SK-N-SH (cell line): ENCODE data around the gene FIGNL2. TPM values are rescaled to one million over a fixed set of nuclear protein-coding genes. Genes with fewer than 3 reads are reported as not detected.

Experiments
- CTCF ChIA-PET: fragments of 300-600, 350-600 bp; formaldehyde crosslinking; extraction: SDS; loops from one replicate; lab custom pipeline; 2021; lab: Yijun Ruan, JAX
- POLR2A ChIA-PET: fragments of 350-600 bp; sonication (Branson Sonifier 250); formaldehyde crosslinking; extraction: SDS; loops from one replicate; lab custom pipeline; 2020; ENCODE audit warnings: antibody characterized with exemption, inconsistent platforms; lab: Yijun Ruan, JAX
- DNase-seq: peaks from one replicate; pipeline ENCODE4 v3.0.0; 2012
- H2AFZ ChIP-seq: fragments of 200-600 bp; sonication (generic); 2 replicates; pipeline ENCODE4 v1.8.1; 2016; ENCODE audit warnings: antibody characterized with exemption, mild to moderate bottlenecking, low read depth
- H3F3A ChIP-seq: fragments of 200-600 bp; sonication (generic); replicated peaks from 2 replicates; pipeline ENCODE3; 2016; ENCODE audit warnings: antibody characterized with exemption, mild to moderate bottlenecking; ENCODE audit not compliant: insufficient read depth
- H3K27ac ChIP-seq, 2 experiments: fragments of 200-500 bp in 1 of 2; fragments of 200-600 bp in 1 of 2; sonication (Bioruptor generic) in 1 of 2; sonication (generic), shearing (Covaris generic) in 1 of 2; 2 replicates each; pipeline versions ENCODE4 v1.5.1 to v1.6.1; 2014 to 2016; ENCODE audit warnings: low read depth in 2 of 2, inconsistent platforms in 1 of 2, low read length in 1 of 2, mild to moderate bottlenecking in 1 of 2, mixed read lengths in 1 of 2
- H3K27me3 ChIP-seq: fragments of 200-600 bp; sonication (generic), shearing (Covaris generic); 2 replicates; pipeline ENCODE4 v1.6.1; 2016; ENCODE audit warnings: mixed run types; ENCODE audit not compliant: insufficient read depth
- H3K36me3 ChIP-seq, 2 experiments: fragments of 200-500 bp in 1 of 2; fragments of 200-600 bp in 1 of 2; sonication (Bioruptor generic) in 1 of 2; sonication (generic) in 1 of 2; replicated peaks in 1 of 2; 2 replicates each; pipeline versions ENCODE3 to v1.5.1; 2014 to 2016; ENCODE audit warnings: low read length in 1 of 2, mild to moderate bottlenecking in 1 of 2; ENCODE audit not compliant: insufficient read depth in 2 of 2, control insufficient read depth in 1 of 2
- H3K4me1 ChIP-seq, 2 experiments: fragments of 200-500 bp in 1 of 2; fragments of 200-600 bp in 1 of 2; sonication (Bioruptor generic) in 1 of 2; sonication (generic), shearing (Covaris generic) in 1 of 2; 2 replicates each; pipeline versions ENCODE4 v1.5.1 to v1.6.1; 2014 to 2016; ENCODE audit warnings: low read depth in 1 of 2, low read length in 1 of 2, mixed run types in 1 of 2; ENCODE audit not compliant: insufficient read depth in 2 of 2, control insufficient read depth in 1 of 2
- H3K4me2 ChIP-seq: fragments of 200-600 bp; sonication (generic), shearing (Covaris generic); 2 replicates; pipeline ENCODE4 v1.6.1; 2017; ENCODE audit warnings: mixed run types
- H3K4me3 ChIP-seq, 2 experiments: fragments of 200-500 bp in 1 of 2; fragments of 200-600 bp in 1 of 2; sonication (Bioruptor generic) in 1 of 2; sonication (generic), shearing (Covaris generic) in 1 of 2; 2 replicates each; pipeline versions ENCODE4 v1.5.1 to v1.8.1; 2014 to 2016; ENCODE audit warnings: low read depth in 2 of 2, inconsistent platforms in 1 of 2, low read length in 1 of 2, mild to moderate bottlenecking in 1 of 2, mixed read lengths in 1 of 2, moderate library complexity in 1 of 2
- H3K79me2 ChIP-seq: fragments of 200-600 bp; sonication (generic); 2 replicates; pipeline ENCODE4 v1.8.1; 2017; ENCODE audit warnings: mild to moderate bottlenecking; ENCODE audit not compliant: insufficient read depth
- H3K9ac ChIP-seq: fragments of 200-600 bp; sonication (generic); 2 replicates; pipeline ENCODE4 v1.6.1; 2017; ENCODE audit warnings: mixed run types
- H3K9me2 ChIP-seq: fragments of 200-600 bp; sonication (generic); 2 replicates; pipeline ENCODE4 v1.6.1; 2017; ENCODE audit warnings: mixed run types
- H3K9me3 ChIP-seq: fragments of 200-600 bp; sonication (generic); 2 replicates; pipeline ENCODE4 v1.6.1; 2017; ENCODE audit warnings: mixed run types, mild to moderate bottlenecking, moderate library complexity
- H4K20me1 ChIP-seq: fragments of 200-600 bp; sonication (generic); 2 replicates; pipeline ENCODE4 v1.6.1; 2017; ENCODE audit warnings: mild to moderate bottlenecking, mixed run types; ENCODE audit not compliant: insufficient read depth
- CTCF ChIP-seq: fragments of 200-600 bp; sonication (generic); IDR thresholded peaks from 2 replicates; pipeline ENCODE4 v1.6.1; 2017; ENCODE audit warnings: antibody characterized with exemption, mild to moderate bottlenecking, moderate library complexity
- ELF1 ChIP-seq: IDR thresholded peaks from 2 replicates; pipeline ENCODE4 v1.4.0; 2012
- EP300 ChIP-seq, 2 experiments: IDR thresholded peaks; 2 replicates each; pipeline versions ENCODE4 v1.4.0 to v1.6.1; 2012; ENCODE audit warnings: borderline replicate concordance in 1 of 2, low read depth in 1 of 2, low read length in 1 of 2
- EZH2phosphoT487 ChIP-seq: fragments of 200-600 bp; sonication (generic); IDR thresholded peaks from 2 replicates; pipeline ENCODE4 v1.6.1; 2017; ENCODE audit warnings: low read depth, mixed run types, mild to moderate bottlenecking, antibody characterized with exemption, moderate library complexity, borderline replicate concordance
- MXI1 ChIP-seq: IDR thresholded peaks from 2 replicates; pipeline ENCODE4 v1.6.1; 2012; ENCODE audit warnings: mild to moderate bottlenecking, low read depth, low read length, improper control_type of control experiment
- NRF1 ChIP-seq: IDR thresholded peaks from 2 replicates; pipeline ENCODE4 v1.6.1; 2012; ENCODE audit warnings: low read depth, mild to moderate bottlenecking, low read length
- POLR2AphosphoS5 ChIP-seq: IDR thresholded peaks from 2 replicates; pipeline ENCODE4 v1.6.1; 2012; ENCODE audit warnings: low read depth, low read length
- REST ChIP-seq: IDR thresholded peaks from 2 replicates; pipeline ENCODE4 v1.6.1; 2012; ENCODE audit warnings: mild to moderate bottlenecking, low read depth, low read length, moderate library complexity
- RXRA ChIP-seq: IDR thresholded peaks from 2 replicates; pipeline ENCODE4 v1.4.0; 2012; ENCODE audit warnings: low read depth, mild to moderate bottlenecking, borderline replicate concordance
- SIN3A ChIP-seq: IDR thresholded peaks from 2 replicates; pipeline ENCODE4 v1.6.1; 2012; ENCODE audit warnings: low read depth, mild to moderate bottlenecking, low read length, moderate library complexity, borderline replicate concordance
- USF1 ChIP-seq: IDR thresholded peaks from 2 replicates; pipeline ENCODE4 v1.4.0; 2012; ENCODE audit warnings: low read depth, borderline replicate concordance
- USF2 ChIP-seq: fragments of 150-350 bp; IDR thresholded peaks from 2 replicates; pipeline ENCODE4 v1.6.1; 2017; ENCODE audit warnings: antibody characterized with exemption, low read length, low read depth, borderline replicate concordance
- WGBS: methylation state at CpG from one replicate; pipeline ENCODE4 v1.1.6; 2017; ENCODE audit warnings: low lambda C conversion rate; 5-methylcytosine and 5-hydroxymethylcytosine counted together
- polyA plus RNA-seq, 3 experiments: library from polyadenylated mRNA; depleted of rRNA; stranded (reverse); fragments of >200 nt; gene quantifications; 2 replicates each; pipeline ENCODE4 v1.2.3, GENCODE V29; 2012

FIGNL2 gene
- polyA plus RNA-seq, 1 of the 3 experiments (the other 2 are of a cell fraction): 0.05 TPM

GRCh38 chr12:51812871-51813270 is 35.6 kb downstream of the FIGNL2 start:
- DNase-seq: no peak
- Histone ChIP-seq H3K36me3 (peaks cover 0 to 8% of the 10 kb centered on the region in 2 experiments), H3K4me2 (no peak overlapping the region), H3K4me1 (peaks cover 0 to 3% of the 10 kb centered on the region in 2 experiments; a peak in 1 of 4 replicates), H3K79me2 (no peaks in the 10 kb centered on the region), H2AFZ (no peak overlapping the region), H3K9me2 (no peaks in the 10 kb centered on the region), H3K9ac (no peak overlapping the region), H3K27ac (no peak overlapping the region), H3F3A (peaks cover 11% of the 10 kb centered on the region), H3K9me3 (no peaks in the 10 kb centered on the region), H3K27me3 (no peaks in the 10 kb centered on the region), H3K4me3 (no peak overlapping the region), H4K20me1 (no peaks in the 10 kb centered on the region)
- CTCF ChIA-PET: interaction anchor here (1.3 to 11.3 kb wide), 9 partner anchors 8 to 392 kb away, joined by 4 to 194 read pairs (median 17); partner anchors contain the start of gene SLC4A8
- TF ChIP-seq USF1 (no peak), POLR2AphosphoS5 (peak; percentile 20; the same call in 1 of the 2 replicates), NRF1 (no peak), CTCF (no peak), USF2 (no peak)
- 87% methylated on average over 11 of the region's 13 CpGs for WGBS
- POLR2A ChIA-PET: no interaction called here

GRCh38 chr12:51811203-51812202 is 37.0 kb downstream of the FIGNL2 start:
- CTCF ChIA-PET: interaction anchor here (0.5 to 11.3 kb wide), 5 partner anchors 9 to 390 kb away, joined by 3 to 194 read pairs (median 12); partner anchors contain the start of gene SLC4A8
- no peak for TF ChIP-seq CTCF
- TF ChIP-seq EP300 (IDR thresholded peaks at IDR 0.05; ENCODE audit: borderline replicate concordance in 1 of 2, low read depth in 1 of 2, low read length in 1 of 2): no peak
- no peak for TF ChIP-seq RXRA
- TF ChIP-seq EZH2phosphoT487: no peak
- no peak for TF ChIP-seq SIN3A
- TF ChIP-seq ELF1: no peak
- TF ChIP-seq REST: no peak
- no peak for TF ChIP-seq MXI1
- no peak for TF ChIP-seq USF1
- TF ChIP-seq, all 33 proteins: peak for 0
- no peaks in the 10 kb centered on the region for H3K9me2 ChIP-seq
- no peaks in the 10 kb centered on the region for H3K27me3 ChIP-seq
- no peak for DNase-seq
- peaks cover 11% of the 10 kb centered on the region for H3F3A ChIP-seq
- H3K27ac ChIP-seq: no peak overlapping the region
- H3K36me3 ChIP-seq: peaks cover 0 to 19% of the 10 kb centered on the region in 2 experiments
- no peak overlapping the region for H3K4me3 ChIP-seq
- H3K4me1 ChIP-seq: peaks cover 0 to 3% of the 10 kb centered on the region in 2 experiments; a peak in 1 of 4 replicates
- 84% methylated on average over 13 of the region's 13 CpGs for WGBS
- no peak overlapping the region for H2AFZ ChIP-seq
- no peaks in the 10 kb centered on the region for H3K79me2 ChIP-seq
- H3K9ac ChIP-seq: no peak overlapping the region
- H4K20me1 ChIP-seq: no peaks in the 10 kb centered on the region
- H3K9me3 ChIP-seq: no peaks in the 10 kb centered on the region
- H3K4me2 ChIP-seq: no peak overlapping the region
- POLR2A ChIA-PET: interaction anchor here (0.5 kb wide), 1 partner anchor 218 kb away, joined by 4 read pairs; no protein-coding TSS in a partner anchor
